Measurements from ENCODE around the gene TPPP.
A peak's percentile ranks its signal among the peaks of the same experiment; 100 is the strongest.
"Not testable (repeated sequence)": the region's sequence is repeated elsewhere in the genome, so short reads cannot be mapped to it uniquely, and the experiment has no call there.

Gene TPPP

DNA sequence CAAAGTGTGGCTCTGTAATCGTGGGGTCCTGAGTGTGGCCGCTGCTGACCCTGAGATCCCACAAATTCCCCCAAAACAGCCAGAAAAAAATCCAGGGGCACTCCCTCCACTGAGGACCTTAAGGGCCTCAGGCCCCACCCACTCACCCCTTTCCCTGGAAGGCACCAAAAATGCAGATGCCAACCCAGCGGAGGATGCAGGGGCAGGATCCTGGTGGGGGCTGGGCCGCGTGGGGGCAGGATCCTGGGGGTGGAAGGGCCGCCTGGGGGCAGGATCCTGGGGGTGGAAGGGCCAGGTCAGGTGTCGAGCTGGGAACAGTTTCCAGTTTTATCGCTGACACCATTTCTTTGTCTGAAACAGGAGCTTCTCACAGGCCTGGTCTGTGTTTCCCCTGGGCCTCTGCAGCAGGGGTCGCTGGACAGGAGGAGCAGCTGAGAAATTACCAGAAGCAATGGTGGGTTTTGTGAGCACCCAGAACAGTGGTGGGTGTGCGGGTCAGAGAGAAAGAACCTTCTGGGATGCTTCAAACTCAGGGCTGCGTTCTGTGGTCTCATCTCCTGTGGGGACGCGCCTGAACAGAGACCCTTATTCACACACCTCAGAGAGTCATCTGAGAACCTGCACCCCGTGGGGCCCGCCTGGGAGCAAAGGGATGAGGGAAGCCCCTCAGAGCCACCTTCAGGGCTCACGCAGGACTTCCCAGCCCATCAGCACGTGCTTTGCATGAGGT is 13.8 kb downstream of the TPPP start:
- not testable (repeated sequence) for DNase-seq (ENCODE audit: low read depth, low spot score); H3K27ac ChIP-seq

DNA sequence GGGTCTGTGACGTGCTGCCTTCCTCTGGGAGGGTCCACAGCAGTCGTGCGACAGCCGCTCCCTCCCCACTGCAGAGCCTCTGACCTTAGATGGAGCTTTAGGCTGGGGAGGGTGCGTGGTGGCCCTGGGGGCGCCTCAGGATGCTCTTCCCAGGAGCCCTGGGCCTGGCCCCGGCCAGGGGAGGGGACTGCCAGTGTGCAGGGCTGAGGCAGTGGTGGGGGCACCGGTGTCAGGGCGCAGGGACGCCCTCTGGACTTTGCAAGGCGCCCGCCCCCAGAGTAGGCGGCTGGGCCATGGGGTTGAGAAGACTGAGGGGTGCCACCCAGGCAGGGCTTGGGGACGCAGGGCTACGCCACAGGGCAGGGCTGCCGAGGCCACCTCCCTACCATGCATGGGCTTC is 14.6 kb downstream of the TPPP start:
- not testable (repeated sequence) for DNase-seq (ENCODE audit: low read depth, low spot score); H3K27ac ChIP-seq

DNA sequence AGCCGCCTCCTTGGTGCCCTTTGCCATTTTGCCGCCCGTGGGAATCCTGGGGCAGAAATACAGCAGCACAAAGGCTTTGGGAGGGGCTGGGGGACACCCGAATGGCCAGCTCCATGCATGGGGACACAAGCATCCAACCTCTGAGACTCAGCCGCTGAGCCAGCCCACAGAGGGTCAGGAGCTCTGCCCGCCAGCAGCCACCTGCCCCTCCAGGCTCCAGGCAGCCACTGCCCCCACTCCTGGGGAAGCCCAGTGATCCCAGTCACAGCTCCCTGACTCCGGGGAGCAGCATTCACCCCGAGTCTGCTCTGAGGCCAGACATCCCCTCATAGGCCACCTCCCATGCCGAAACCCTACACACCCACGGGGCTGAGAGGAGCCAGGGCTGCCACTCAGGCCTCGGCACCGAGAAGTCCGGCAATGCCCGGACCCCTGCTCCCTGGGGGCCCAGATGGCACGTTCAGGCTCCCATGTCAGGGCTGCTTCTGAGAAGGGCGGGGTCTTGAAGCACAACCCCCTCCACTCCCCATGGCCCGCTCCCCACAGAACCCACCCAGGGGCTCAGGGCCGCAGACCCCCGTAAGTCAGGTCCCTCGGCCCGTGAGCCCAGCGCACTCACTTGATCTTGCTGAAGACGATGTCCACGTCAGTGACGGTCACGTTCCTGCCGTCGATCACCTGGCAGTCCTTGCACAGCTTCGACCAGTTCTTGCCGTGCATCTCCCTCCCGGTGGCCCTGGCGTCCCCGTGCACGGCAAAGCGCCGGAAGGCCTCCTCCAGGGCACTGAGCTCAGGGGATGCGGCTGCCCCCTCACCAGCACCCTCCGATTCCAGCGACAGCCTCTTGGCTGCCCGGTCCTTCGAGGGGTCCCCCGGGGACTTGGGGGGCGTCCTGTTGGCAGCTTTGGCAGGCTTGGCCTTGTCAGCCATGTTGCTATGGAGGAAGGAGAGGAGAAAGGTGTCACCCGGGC is 15.7 kb downstream of the TPPP start:
- no peak overlapping the region for H3K27ac ChIP-seq
- DNase-seq (ENCODE audit: low read depth, low spot score), result no peak

DNA sequence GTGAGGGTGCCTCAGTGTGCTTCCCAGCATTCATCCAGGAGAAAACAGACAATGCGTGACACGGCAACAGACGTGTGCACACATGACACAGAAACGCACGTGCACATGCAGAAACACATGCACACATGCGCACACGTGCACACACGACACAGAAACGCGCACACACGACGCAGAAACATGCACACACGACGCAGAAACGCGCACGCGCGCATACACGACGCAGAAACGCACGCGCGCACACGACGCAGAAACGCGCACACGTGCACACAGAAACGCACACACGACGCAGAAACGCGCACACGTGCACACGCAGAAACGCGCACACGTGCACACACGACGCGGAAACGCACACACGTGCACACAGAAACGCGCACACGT is 16.5 kb downstream of the TPPP start:
- no peak for DNase-seq (ENCODE audit: low read depth, low spot score)
- no peak overlapping the region for H3K27ac ChIP-seq

DNA sequence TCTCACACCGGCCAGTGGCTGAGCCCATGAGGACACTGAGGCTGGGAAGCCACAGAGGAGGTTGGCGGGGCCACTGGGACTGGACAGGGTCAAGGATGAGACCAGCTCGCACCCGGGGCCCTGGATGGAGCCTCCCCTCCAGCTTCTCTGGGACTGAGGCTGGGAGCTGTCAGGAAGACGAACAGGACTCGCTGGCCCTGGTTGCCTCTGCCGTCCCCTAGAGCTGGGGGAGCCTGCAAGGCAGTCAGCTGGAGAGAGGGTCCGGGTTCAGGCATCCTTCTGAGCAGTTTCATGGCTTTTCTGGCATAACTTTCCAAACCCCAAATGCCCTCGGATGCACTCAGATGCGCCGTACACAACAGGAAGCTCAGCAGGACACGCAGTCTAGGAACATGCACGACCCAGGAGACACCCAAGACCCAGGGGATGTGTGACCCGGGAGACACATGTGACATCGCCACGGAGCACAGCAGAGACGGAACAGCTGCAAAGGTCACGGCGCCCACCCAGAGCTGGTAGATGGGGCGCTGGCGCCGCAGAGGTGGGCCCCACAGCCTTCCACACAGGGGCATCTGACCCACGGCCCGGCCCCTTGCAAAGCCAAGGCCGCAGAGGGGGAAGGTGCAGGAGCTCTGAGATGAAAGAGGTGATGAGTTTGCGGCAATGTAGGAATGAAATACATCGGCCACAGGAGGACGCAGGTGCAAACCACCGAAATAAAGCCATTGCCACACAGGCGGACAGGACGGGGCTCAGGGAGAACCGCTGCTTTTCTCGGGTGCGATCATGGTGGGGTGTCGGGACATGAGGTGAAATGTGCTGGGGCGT is 17.1 kb downstream of the TPPP start:
- DNase-seq (ENCODE audit: low read depth, low spot score), result no peak
- H3K27ac ChIP-seq, result no peak overlapping the region

DNA sequence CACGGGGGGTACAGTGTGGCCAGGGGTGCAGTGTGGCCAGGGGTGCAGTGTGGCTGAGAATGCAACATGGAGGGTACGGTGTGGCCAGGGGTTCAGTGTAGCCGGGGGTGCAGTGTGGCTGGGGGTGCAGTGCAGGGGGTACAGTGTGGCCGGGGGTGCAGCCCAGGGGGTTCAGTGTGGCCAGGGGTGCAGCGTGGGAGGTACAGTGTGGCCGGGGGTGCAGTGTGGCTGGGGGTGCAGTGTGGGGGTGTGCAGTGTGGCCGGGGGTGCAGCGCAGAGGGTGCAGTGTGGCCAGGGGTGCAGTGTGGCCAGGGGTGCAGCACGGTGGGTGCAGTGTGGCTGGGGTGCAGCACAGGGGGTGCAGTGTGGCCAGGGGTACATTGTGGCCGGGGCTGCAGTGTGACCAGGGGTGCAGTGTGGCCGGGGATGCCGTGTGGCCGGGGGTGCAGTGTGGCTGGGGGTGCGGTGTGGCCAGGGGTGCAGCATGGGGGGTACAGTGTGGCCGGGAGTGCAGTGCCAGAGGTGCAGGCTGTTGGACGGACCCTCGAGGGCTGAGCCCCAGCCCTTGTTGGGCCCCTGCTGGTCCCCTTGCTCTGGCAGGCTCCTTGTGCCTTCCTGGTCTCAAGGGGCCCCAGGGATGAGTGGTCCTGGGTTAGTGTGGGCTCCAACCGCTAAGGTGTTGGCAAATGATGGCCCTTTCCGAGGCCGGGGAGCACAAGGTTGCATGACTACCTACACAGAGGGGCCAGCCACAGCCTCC is 17.9 kb downstream of the TPPP start:
- no peak for DNase-seq (ENCODE audit: low read depth, low spot score)
- no peak overlapping the region for H3K27ac ChIP-seq

DNA sequence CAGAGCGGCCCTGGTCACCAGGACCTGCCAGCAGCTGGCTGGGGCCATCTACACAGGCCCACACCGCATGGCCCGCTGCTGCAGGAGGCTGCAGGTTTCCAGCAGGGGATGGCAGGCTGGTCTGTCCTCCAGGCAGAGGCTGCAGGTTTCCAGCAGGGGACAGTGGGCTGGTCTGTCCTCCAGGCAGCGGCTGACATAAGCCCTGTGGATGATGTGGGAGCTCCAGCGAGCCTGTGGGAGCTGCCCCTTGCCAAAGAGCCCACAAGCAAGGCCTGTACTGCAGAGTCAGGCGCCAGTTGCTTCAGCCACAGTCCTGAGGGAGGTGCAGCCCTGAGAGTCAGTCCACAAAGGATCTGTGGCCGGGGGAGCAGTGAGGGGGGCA is 18.5 kb downstream of the TPPP start:
- DNase-seq (ENCODE audit: low read depth, low spot score), result no peak
- H3K27ac ChIP-seq, result no peak overlapping the region

DNA sequence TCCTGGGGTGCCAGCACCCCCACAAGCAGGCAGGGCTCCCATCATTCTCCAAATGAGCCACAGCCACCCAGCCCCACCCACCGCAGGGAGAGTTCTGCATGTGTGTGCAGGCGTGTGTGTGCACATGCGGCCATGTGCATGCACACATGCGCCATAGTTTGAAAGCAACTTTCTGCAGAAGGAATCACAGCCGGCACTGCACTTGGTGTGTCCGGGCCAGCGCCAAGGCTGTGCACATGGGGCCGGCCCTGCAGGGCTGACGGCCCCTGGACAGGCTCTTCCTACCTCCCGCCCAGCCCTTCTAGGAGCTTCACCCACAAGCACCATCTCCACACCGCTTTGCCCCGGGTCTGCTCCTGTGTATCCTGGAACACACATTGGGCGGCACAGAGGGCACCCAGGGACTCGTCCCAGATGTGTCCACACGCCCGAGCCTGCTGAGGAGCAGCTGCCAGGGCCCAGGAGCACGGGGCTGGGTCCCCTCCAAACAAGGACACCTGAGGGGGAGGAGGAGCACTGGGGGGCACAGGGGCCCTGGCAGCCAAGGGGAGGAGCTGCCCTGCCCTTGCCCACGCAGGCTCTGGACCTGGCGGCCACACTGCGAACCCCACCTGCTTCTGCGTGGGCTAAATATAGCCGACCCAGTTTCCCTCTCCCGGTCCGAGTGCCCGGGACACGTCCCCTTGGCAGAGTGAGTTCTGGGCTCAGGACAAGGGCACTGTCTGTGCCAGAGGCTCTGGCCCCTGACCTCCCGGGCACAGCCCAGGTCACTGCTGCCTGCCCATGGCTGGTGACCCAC is 19.1 kb downstream of the TPPP start:
- no peak for DNase-seq (ENCODE audit: low read depth, low spot score)
- H3K27ac ChIP-seq, result no peak overlapping the region

DNA sequence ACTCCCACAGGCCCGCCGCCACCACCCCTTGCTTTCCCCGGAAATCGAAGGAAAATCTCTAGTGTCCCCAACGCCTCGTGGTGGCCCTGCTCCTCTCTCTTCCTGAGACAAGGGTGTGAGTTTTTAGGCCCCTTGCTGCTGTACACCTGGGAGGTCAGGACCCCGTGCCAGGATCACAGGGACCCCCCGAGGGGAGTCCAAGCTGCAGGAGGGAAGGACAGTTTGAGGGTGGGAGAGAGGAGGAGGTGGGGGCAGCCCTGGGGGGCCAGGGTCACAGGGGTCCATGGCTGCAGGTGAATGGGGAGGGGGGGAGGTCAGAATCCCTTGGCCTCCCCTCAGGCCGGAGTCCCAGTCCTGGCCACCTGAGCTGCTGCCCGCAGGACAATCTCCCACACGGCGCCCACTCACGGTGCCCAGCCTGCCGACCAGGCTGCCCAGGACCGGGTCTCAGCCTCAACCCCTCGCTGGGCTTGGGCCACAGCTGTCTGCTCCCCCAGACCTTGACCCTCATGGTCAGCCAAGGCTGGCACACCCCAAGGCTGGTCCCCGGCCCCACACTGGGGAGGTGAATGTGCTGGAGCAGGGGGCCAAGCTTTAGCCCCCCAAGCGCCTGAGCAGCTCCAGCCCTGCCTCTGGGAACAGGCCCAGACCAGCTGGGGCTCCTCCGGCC is 19.9 kb downstream of the TPPP start:
- DNase-seq (ENCODE audit: low read depth, low spot score), result no peak
- H3K27ac ChIP-seq, result no peak overlapping the region

DNA sequence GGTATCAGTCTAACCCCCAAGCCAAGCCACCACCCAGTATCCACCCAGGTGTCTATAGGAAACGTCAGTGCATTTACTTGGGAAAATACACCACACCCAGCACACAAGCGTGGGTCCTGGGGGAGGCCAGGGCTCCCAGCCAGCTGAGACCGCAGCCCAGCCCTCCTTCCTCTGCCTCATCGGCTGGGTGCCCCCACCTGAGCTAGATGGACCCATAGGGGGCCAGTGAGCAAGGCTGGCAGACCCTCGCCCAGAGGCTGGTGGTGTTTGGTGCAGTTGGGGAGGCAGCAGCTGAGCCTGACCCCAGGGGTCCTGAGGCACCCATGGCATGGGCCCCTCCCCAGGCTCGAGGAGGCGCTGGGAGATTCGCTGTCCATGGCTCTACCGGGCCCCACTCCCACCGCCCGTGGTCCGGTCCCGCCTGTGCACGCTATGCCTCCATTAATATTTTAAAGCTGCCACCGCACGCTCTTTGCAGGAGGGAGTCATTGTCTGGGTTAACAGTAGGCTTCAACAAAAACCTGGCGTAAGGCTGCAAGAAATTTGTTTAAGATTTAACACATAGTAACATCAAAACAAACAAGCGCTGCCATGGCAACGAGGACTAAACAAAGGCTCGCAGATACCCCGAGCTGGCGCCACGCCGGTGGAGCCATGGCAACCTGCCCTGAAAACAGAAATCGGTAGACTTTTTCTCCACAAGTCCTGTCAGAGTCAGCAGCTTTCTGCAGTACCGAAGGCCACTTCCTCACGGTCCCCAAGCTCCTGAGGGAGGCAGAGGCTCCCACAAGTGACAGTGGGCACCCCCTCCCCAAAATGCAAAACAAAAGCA is 20.6 kb downstream of the TPPP start:
- H3K27ac ChIP-seq, result no peak overlapping the region

DNA sequence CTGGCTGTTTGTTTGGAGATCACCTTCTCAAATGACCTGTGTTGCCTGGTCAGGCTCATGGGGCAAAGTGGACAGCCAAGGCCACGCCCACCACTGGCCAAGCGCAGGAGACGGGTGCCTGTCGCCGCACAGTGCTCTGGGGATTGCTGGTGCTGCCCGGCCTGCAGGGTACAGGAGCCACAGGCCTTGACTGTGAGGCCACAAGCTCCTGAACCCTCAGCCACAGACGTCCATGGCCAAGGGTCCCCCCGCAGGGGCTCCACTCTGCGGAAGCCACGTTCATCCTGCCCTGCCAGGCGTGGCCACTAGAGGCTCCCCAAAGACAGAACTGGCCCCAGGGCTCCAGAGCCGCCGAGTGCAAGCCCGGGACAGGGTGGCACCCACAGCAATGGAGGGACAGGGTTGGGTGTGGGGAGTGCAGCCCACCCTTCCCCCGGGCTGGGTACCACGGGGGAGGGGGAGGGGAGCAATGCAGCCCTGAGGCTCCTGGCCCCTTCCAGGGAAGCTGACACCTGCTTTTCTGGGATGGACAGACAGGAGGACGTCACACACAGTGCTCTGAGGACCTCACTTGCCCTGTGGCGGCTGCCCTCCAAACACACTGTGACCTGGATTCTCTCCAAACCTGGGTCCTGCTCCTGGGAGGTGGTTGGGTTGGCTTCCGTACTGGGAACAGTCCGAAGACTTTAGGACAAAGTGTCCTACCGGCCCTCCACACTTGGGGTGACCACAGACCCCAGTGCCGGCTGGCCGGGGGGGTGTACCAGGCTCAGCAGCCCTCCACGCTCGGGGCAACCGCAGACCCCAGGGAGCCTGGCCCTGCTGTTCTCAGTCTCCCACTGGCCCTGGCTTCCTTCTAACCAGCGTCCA is 21.5 kb downstream of the TPPP start:
- H3K27ac ChIP-seq, result no peak overlapping the region

More for the DNA sequence above, 20.6 kb downstream of the TPPP start:
- DNase-seq (ENCODE audit: low read depth, low spot score), result peak; percentile 16

DNA sequence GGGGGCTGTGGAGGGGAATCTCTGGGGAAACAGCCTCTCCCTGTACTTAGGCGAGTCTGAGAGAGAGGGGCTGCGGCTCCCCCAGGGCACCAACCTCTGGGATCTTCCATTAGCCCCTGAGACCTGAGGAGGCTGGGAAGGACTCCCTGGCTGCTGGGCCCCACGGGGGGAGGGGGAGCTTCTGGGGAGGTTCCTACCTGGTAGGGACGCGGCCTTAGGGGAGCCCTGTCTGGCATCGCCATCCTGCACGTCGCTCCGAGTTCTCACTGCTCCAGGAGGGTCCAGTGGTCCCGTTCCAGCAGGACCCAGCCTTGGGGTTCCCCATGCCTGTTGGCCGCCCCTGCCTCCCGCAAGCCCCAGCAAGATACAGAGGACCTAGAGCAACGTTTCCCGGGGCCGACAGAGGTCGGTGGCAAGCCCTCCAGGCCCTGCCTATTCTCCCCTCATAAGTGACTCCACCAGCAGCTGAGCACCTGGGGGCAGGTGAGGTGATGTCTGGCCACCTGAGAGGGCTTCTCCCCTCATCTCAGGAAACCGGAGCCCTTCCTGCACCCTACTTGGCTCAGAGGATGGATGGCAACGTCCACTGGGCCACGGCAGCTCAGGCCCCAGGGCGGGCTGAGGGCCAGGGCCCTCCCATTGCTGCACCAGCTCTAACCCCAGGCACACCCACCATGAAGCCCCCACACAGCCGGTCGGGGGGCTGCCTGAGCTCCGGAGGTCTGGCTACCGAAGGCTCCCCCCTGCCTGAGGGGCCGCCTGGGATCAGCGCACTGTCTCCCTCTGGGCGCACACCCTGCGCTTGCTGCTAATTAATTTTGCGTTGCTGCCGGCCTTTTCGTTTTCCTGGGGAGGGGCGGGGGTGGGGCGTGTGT is 22.5 kb downstream of the TPPP start:
- H3K27ac ChIP-seq, result no peak overlapping the region
- DNase-seq (ENCODE audit: low read depth, low spot score), result no peak

More for the DNA sequence above, 21.5 kb downstream of the TPPP start:
- DNase-seq (ENCODE audit: low read depth, low spot score), result no peak

DNA sequence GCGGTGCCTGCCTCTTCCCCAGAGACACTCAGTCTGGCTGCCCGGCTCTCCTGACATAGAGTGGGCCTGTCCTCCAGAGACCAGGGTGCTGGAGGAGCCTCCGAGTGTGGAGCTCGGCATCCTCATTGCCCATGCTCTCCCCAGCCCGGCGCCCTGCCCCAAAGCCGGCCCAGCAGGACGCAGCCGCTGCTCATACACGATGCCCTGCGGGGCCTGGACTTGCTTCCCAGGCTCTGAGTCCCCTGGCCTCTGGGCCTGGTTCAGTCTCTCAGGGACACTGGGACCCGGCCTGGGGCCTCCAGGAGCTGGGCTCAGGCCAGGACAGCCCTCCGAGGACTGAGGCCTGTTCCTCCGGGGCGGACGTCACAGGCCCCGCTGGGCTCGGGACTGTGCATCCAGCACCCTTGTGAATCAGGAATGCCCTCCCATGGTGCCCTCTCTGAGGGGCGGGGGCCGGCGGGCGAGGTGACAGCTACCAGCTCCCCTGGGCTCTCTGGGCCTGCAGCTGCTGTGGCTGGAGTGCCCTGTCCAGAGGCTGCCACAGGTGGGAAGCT is 23.2 kb downstream of the TPPP start:
- H3K27ac ChIP-seq, result no peak overlapping the region
- DNase-seq (ENCODE audit: low read depth, low spot score), result no peak

DNA sequence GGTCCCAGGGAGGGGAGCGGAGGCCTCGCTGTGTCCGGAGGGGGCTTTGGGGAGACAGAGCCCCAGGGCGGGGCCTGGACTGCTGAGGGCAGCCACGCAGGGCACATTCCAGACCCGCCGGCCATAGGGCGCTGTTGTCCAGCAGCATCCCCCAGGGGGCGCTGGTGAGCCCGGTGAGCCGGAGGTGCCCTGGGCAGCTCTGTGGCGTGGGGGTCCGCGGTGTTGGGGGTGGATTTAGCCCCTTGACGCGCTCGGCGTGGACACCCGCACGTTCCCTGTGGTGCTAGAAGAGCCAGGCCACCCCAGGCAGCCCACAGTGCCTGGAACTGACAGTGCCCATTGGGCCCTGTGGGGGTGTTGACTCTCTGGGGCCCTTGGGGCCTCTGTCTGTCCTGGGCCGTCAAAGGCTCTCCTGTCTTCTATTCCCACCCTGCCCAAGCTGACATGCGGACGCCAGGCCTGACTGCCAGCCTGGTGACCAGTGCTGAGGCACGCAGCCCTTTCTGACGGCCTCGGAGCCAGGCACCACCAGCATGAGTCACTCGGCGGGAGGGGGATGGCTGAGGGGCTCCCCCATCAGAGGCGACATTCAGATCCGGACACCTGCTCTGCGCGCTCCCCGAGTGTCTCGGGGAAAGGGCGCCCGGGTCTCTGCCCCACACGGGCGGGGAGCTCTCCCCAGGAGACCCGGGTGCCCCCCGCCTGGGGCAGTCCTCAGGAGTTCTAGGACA is 23.9 kb downstream of the TPPP start:
- H3K27ac ChIP-seq, result no peak overlapping the region
- DNase-seq (ENCODE audit: low read depth, low spot score), result no peak
